Measurements from ENCODE around the gene SFT2D1. TPM values are rescaled to one million over a fixed set of nuclear protein-coding genes. Genes with fewer than 3 reads are reported as not detected.
A peak's percentile ranks its signal among the peaks of the same experiment; 100 is the strongest.

Gene SFT2D1
- total RNA-seq, 1 experiment from 2014 or later: 82.4 TPM

DNA sequence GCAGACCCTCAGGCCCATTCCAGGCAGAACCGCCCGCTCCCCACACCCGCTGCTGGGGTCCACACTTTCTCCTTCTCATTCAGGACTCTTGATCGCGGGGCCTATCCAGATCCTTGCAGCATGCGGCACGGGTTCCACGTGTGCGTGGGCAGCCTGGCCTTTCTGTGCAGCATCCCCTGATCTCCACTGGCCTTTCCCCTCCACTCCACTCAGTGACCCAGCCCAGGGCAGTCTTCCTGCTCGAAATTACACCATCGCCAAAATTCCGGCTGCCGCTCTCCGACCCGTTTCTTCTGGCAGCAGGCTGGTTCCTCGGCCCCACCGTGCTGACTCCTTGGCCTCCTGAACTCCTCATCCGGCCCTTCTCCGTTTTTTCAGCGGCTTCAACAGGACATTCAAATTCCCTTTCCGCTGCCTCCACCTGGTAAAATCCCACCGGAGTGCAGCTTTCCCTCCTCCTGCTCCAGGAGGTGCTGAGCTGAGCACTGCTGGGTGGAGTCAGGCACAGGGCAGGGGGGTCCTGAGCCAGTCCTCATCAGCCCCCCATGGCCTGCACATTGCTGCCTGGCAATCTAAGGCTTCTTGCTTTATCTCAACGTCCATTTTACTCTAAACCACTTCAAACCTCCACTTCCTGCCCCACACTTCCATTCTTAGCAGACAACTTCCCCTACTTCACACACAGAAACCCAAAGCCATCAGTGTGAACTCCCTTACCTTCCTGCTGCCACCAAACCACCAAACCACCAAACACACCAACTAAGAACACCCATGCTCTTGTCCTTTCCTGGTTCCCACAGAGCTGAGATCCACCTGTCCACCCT, 9.0 kb downstream of the SFT2D1 start:
- Mint-ChIP-seq H3K27ac (ENCODE audit: unreplicated experiment) (peak overlapping the region; percentile 15), H3K36me3 (ENCODE audit: insufficient read depth, unreplicated experiment) (peaks cover 29% of the 10 kb centered on the region), H3K4me1 (ENCODE audit: low read depth, unreplicated experiment) (peaks cover 10% of the 10 kb centered on the region), H3K9me3 (ENCODE audit: low read depth, unreplicated experiment) (no peaks in the 10 kb centered on the region), H3K27me3 (ENCODE audit: unreplicated experiment) (no peaks in the 10 kb centered on the region), H3K4me3 (ENCODE audit: low read depth, unreplicated experiment) (peak overlapping the region; percentile 3)
- CTCF ChIA-PET: no interaction called here
- no peak for DNase-seq
- intact Hi-C loops (cut with micrococcal nuclease; ENCODE audit: unreplicated experiment): no loop called here
- TF ChIP-seq CTCF (IDR thresholded peaks at IDR 0.05; ENCODE audit: unreplicated experiment): no peak
- no TSS peak for BruUV-seq (replicated peaks)

DNA sequence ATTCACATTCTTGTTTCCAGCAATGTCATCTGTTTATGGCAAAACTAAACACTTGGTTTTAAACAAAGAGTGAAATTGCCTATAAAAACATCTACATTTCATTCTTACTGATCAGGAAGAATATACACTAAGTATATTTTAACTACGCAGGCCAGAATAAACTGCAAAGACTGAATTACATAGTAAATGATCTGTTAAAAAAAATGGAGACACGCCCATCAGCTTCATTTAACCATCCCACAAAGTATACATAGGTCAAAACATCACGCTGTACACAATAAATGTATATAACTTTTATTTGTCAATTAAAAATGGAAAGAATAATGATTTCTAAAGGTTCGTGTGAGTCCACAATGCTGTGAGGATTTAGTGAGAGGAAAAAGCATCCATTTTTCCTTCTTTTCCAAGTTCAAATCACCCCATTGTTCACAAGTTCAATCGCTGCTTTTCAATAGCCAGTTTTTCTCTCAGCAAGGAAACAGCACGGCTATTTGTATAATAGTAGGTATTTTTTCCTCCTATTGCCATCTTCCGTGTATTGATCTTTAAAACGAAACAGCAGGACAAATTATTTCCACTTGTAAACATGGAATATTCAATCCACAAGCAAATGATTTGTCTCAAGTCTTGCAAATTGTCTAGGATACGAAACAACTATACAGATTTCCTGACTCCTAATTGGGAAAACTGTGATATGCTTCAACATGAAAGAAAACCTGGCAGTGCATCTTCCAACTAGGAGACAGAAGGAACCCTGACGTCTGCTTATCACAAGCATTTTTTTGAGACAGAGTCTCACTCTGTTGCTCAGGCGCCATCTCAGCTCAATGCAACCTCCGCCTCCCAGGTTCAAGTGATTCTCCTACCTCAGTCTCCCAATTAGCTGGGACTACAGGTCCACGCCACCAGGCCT, 10.6 kb downstream of the SFT2D1 start:
- CTCF ChIA-PET: no interaction called here
- Mint-ChIP-seq H3K4me3 (ENCODE audit: low read depth, unreplicated experiment) (no peak overlapping the region), H3K27ac (ENCODE audit: unreplicated experiment) (no peak overlapping the region), H3K36me3 (ENCODE audit: insufficient read depth, unreplicated experiment) (peaks cover 30% of the 10 kb centered on the region), H3K9me3 (ENCODE audit: low read depth, unreplicated experiment) (no peaks in the 10 kb centered on the region), H3K4me1 (ENCODE audit: low read depth, unreplicated experiment) (peaks cover 10% of the 10 kb centered on the region), H3K27me3 (ENCODE audit: unreplicated experiment) (no peaks in the 10 kb centered on the region)
- DNase-seq: no peak
- no TSS peak for BruUV-seq (replicated peaks)
- TF ChIP-seq CTCF (IDR thresholded peaks at IDR 0.05; ENCODE audit: unreplicated experiment): no peak
- intact Hi-C loops (cut with micrococcal nuclease; ENCODE audit: unreplicated experiment): no loop called here

GRCh38 chr6:166330612-166331011, 11.7 kb downstream of the SFT2D1 start:
- peaks cover 10% of the 10 kb centered on the region for H3K4me1 Mint-ChIP-seq (ENCODE audit: low read depth, unreplicated experiment)
- peaks cover 26% of the 10 kb centered on the region for H3K36me3 Mint-ChIP-seq (ENCODE audit: insufficient read depth, unreplicated experiment)
- H3K27ac Mint-ChIP-seq (ENCODE audit: unreplicated experiment): no peak overlapping the region
- H3K9me3 Mint-ChIP-seq (ENCODE audit: low read depth, unreplicated experiment): no peaks in the 10 kb centered on the region
- DNase-seq: peak; percentile 60
- H3K27me3 Mint-ChIP-seq (ENCODE audit: unreplicated experiment): no peaks in the 10 kb centered on the region
- no peak overlapping the region for H3K4me3 Mint-ChIP-seq (ENCODE audit: low read depth, unreplicated experiment)
- BruUV-seq (replicated peaks): no TSS peak
- CTCF ChIA-PET: no interaction called here
- TF ChIP-seq CTCF (IDR thresholded peaks at IDR 0.05; ENCODE audit: unreplicated experiment): no peak
- intact Hi-C loops (cut with micrococcal nuclease; ENCODE audit: unreplicated experiment): no loop called here

DNA sequence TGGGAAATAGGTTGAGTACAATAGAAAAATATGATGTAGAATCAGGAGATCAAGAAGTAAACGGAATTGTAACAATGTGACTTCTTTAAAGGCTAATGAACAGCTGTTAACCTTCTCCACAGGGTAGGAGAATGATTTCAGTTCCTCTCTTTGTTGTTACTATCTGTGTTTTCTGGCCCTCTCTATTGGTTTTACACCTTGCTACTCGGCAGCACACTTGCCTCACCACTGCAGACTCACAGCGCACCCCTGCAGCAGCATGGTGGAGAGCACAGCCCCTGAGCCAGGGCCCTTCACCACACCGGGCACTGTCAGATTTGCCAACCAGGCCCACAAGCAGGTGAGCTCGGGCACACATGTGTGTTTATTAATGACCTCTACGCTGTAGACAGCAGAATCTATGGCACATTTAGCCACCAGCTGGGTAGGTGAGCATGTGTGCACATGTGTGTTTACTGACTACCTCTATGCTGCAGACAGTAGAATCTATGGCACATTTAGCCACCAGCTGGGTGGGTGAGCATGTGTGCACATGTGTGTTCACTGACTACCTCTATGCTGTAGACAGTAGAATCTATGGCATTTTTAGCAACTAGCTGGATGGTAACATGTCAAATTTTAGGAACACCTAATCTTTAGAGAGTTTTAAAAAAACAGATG, 16.8 kb downstream of the SFT2D1 start:
- H3K36me3 Mint-ChIP-seq (ENCODE audit: insufficient read depth, unreplicated experiment): peaks cover 35% of the 10 kb centered on the region
- CTCF ChIA-PET: no interaction called here
- H3K27me3 Mint-ChIP-seq (ENCODE audit: unreplicated experiment): no peaks in the 10 kb centered on the region
- no peak for DNase-seq
- intact Hi-C loops (cut with micrococcal nuclease; ENCODE audit: unreplicated experiment): no loop called here
- H3K4me3 Mint-ChIP-seq (ENCODE audit: low read depth, unreplicated experiment): no peak overlapping the region
- no peaks in the 10 kb centered on the region for H3K4me1 Mint-ChIP-seq (ENCODE audit: low read depth, unreplicated experiment)
- no TSS peak for BruUV-seq (replicated peaks)
- TF ChIP-seq CTCF (IDR thresholded peaks at IDR 0.05; ENCODE audit: unreplicated experiment): no peak
- no peak overlapping the region for H3K27ac Mint-ChIP-seq (ENCODE audit: unreplicated experiment)
- H3K9me3 Mint-ChIP-seq (ENCODE audit: low read depth, unreplicated experiment): no peaks in the 10 kb centered on the region

All from Calu3 (cell line).